GM18519 (cell line): ENCODE results near the gene OR52N1.
A peak's percentile ranks its signal among the peaks of the same experiment; 100 is the strongest.

Experiments used
- ATAC-seq: cut with Tn5 transposase; IDR thresholded peaks from one replicate; pipeline ENCODE4 v1.9.1; 2021; ENCODE audit warnings: mild to moderate bottlenecking, moderate library complexity; ENCODE audit not compliant: unreplicated experiment, low FRiP score

The OR52N1 gene

DNA sequence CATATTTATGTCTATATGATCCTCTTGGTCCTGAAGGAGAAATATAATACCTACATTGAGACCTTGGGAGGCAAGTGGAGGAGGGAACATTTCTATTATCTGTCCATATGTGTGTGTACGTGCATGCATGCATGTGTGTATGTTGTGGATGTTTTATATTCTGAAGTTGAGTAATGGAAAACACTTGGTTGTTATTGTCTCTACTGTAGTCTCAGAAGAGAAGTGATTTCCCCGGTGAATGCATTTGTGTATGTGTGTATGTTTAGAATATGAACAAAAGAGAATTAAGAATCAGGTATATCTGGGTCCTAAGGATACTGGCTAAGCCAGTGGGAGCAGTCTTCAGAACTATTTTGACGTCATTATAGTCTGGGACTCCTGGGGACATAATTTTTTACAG is at the start of gene OR52N1:
OR52N1 (minus strand) TSS at position 101 of the 400 bp plus-strand sequence. CDS start 2,449 bp downstream, outside the sequence.
- ATAC-seq, result no peak

DNA sequence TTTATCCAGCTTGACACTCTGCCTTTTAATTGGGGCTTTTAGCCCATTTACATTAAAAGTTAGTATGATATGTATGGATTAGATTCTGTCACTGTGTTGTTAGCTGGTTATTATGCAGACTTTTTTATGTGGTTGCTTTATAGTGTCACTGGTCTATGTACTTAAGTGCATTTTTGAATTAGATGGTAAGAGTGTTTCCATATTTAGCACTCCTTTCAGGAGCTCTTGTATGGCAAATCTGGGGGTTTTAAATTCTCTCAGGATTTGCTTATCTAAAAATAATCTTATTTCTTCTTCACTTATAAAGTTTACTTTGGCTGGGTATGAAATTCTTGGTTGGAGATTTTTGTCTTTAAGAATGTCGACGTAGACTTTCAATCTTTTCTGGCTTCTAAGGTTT is 46.6 kb upstream of the OR52N1 start:
- no peak for ATAC-seq

DNA sequence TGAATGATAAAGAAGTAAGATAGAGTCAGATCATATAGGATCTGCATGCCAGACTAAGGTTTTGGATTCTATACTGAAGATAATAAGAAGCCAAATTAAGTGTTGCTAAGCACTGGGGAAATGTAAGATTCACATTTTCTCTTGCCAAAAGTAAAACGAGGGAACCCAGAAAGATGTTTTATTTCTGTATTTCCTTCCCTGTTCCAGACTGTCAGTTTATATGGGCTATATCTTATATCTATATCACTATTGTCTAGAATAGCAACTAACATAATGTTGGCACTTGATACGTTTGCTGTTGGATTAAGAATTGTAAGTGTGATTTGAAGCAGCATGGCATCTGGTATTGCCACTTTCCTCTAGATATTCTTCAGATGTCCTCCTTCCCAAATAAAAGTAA is 42.4 kb upstream of the OR52N1 start:
- ATAC-seq, result no peak

DNA sequence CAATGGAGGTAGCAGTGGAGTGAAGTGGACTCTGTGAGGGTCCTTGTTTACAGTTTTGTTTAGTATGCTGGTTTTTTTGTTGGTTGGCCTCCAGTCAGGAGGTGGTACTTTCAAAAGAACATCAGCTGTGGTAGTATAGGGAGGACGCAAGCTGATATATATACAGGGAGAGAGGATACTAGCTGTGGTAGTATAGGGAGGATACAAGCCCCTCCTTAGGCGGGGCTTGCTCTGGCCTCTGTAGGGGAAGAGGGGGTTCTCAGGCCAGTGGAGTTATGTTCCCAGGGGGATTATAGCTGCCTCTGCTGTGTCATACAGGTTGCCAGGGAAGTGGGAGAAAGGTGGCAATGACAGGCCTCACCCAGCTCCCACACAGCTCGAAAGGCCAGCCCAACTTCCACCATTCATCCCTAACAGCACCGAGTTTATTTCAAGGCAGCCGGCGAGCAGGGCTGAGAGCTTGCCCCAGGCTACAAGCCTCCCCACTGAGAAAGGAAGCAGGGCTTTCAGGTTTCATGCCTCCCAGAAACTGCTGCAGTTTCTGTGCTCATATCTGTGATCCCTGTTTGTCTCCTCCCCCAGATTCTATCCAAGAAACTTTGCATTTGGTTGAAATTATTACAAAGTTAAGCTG is 40.2 kb upstream of the OR52N1 start:
- no peak for ATAC-seq

DNA sequence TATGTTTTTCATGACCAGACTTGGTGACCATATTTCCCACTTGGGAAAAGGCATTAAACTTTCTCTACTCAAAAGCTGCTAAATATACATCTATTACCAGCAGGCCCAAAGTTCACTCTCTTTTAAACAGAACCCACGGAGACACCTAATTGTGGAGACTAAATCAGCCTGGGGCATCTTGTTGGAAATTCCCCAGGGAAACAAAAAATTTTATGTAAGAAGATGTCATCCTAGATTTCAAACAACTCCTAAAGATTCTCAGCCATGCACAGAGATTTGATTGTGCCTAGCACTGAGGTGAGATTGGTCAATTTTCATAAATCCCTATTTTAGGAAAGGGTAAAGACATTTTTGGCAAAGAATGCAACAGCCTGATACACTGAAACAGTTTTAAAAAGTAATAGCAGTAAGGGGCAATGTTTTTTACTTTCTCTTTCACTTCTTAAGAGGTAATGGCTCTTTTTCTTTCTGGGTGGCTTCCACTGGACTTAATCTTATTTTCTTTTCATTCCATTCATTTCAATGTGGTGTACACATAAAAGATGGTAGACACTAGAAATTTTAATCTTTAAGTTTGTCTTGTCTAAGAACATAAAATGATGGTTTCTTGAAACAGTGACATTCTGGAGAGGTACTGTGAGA is 27.3 kb upstream of the OR52N1 start:
- ATAC-seq, result peak; percentile 32

DNA sequence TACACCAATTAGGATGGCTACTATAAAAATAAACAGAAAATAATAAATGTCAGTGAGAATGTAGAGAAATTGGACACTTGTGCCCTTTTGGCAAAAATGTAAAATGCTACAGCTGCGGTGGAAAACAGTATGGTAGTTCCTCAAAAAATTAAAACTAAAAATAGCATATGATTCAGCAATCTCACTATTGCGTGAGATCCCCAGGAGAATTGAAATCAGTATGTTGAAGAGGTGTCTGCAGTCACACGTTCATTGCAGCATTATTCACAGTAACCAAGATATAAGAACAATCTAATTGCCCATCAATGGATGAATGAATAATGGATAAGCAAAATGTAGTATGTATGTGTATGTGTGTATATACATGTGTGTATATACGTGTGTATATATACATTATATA is 24.5 kb upstream of the OR52N1 start:
- no peak for ATAC-seq

DNA sequence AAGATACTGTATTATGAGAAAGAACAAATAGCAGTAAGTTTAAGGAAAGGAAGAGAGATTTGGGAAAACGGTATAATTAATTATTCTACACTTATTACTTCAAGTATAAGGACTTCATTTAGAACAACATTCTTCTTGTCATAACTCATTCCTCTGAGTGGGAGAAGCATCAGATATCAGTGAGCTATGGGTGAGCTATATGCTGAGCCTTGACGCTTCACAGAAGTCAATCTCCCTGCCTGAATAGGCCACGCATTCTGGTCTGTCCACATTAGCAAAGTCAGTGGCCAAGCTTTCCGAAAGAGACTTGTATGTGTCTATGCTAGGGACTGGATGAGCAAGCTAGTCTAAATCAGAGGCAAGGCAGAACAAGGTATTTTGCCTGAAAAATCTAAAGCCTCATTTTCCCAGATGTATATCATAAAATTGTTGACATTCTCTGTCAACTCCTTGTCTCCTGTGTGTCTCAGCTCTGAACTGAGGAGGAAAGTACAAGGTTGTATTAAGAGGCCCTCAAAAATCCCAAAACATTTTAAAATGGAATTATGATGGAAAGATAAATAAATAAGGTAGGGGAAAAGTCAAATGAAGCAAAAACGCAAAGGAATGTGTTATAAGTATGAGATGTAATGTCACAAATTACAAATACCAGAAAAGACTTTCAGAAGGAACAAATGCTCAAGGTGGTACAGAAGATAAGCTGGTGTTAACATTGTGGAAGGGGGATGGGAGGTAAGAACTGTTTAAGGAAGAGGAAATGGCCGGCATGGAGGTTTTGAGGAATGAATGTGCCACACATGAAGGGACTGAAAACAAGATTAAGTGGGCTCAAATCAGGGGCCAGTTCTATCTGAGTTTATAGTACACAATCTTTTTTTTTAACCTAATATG is 19.1 kb upstream of the OR52N1 start:
- ATAC-seq, result no peak

DNA sequence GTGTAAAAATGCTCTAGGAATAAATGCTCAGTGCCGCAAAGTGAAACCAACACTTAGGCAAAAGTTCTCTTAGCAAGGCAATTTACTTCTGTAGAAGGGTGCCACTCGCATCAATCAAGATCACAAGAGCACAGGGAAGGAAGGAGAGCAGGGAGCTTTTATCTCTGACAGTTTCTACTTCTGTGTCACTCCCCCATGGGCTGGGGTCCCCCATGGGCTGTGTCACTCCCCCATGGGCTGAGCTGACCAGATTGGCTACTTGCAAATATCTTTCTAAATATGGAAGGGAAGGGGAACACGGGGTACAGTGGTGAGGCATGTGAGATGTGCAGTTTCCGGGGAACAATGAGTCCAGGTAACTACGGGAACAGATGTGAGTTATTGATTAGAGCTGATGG is 18.1 kb upstream of the OR52N1 start:
- ATAC-seq, result no peak

DNA sequence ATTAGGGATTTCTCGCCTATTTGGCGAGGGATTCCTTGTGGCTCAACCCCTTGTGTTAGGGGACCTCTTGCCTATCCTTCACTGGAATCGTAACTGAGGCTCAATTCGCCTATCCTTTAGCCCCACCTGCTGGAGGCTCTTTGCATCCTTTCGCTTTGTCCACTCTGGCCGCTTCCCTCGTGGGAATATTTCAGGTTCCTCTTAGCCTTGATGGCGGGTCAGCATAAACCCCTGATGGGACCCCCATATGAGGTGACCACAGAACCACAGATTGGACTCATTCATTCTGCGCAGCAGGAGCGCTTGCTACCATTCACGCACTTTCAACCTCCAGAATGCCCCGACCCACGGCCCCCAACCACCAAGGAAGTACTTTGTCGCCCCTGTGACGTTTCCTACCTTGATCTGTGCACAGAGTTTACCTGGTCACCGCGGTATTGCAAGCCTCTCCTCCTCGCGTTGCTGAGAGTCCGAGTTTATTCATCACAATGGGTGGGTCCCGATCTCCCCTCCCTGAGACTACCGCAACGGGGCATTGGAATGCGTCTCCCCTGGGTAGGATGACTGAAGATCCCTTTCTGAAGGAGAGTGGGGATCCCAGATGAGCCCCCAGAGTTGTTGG is 17.5 kb upstream of the OR52N1 start, which contains the start of gene OR52N2:
OR52N2 (plus strand) TSS at position 425 of the 622 bp plus-strand sequence. CDS start 11,412 bp downstream, outside the sequence.
- peak; percentile 88 for ATAC-seq

DNA sequence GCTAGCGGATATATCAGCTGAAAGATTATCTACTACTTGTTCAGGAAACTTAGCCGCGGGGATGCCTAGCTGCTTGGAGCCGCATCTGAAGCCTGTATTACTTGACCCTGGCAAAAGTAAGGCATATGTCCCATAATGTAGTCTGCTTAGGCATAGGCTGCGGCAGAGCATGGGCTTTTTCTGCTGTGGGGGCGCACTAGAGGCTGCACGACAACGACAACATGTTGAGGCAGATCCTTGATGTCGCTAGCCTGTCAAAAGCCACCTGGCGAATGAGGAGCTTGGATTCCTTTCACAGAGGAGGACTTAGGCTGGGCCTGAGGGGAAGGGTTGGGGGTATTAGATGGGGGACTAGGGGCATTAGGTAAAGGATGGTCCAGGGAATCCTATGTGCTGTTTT is 16.5 kb upstream of the OR52N1 start:
- ATAC-seq, result no peak

DNA sequence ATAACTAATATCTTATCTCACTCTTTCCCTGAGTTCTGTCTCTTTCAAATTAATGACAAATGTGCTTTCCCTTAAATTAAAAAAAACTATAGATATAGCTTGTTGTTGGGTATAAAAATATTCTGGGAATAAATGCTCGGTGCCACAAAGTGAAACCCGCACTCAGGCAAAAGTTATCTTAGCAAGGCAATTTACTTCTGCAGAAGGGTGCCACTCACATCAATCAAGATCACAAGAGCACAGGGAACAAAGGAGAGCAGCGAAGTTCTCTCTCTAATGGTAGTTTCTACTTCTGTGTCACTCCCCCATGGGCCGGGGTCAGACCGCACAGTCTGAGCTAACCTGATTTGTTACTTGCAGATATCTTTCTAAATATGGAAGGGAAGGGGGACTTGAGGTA is 12.9 kb upstream of the OR52N1 start:
- no peak for ATAC-seq

DNA sequence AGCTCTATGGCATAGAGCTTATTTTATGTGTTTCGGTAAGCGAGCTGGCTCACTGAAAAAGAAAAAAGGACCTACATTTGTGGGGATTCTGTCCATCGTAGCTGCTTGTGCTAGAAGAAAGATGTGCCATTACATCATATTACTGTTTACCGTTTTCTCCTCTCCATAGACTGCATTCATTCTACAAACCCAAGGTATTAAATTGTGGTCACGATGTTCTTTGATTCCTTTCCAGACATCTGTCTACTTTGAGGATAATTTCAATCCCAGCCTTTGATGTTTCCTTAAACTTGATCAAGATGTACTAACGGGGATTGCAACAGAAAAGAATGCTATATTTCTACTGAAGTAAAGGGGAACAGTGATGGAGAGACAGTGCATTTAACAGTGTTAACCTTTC is 5.5 kb upstream of the OR52N1 start:
- no peak for ATAC-seq

DNA sequence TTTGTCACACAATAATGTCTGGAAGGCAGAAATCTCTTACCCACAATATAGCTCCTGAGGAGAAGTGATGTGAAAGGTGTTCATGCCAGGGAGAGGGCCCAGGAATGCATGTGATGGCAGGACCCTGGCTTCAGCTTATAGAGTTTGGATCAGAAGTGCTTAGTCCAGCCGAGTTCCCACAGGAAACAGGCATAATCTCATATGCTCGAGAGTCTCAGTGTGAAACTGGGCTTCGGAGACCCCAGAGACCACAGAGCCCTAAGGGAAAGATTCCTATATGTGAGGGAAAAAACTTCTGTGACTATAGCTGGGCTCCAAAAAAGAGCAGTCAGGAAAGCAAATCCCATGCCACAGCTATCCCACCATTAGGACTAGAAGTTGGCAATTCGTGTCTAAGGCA is 7.8 kb downstream of the OR52N1 start, which contains the start of gene OR52N5:
OR52N5 (minus strand) TSS at position 101 of the 400 bp plus-strand sequence. CDS start 4,721 bp downstream, outside the sequence.
- ATAC-seq, result no peak

DNA sequence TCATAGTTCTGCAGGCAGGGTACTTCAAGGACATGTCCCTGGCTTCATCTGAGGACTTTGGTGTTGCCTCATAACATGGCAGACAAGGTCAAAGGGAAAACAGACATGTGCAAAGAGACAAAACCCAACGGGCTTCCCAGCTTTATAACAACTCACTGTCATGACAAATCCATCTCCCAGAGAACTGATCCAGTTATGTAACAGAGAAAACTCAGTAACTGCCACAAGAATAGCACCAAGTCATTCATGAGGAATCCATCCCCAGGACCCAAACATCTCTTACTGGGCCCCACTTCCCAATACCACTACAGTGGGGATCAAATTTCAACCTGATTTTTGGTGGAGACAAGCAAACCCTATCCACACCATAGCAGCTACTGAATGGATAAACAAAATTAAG is 24.0 kb downstream of the OR52N1 start:
- no peak for ATAC-seq

DNA sequence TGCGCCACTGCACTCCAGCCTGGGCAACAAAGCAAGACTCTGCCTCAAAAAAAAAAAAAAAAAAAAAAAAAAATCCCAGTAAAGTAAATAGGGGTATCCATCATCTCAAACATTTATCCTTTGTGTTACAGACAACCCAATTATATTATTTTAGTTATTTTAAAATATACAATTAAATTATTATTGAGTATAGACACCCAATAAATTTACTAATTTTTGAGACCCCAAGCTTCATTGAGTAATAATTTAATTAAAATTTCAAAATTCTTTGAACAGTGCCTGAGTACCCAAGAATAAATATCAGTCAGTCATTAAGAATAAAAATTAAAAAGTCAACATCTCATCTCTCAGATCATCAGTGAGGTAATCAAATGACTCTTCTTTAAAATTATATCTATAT is 37.1 kb downstream of the OR52N1 start, which contains the start of gene OR52N4:
OR52N4 (plus strand) TSS at position 301 of the 400 bp plus-strand sequence. CDS start 498 bp downstream, outside the sequence.
- ATAC-seq, result no peak

DNA sequence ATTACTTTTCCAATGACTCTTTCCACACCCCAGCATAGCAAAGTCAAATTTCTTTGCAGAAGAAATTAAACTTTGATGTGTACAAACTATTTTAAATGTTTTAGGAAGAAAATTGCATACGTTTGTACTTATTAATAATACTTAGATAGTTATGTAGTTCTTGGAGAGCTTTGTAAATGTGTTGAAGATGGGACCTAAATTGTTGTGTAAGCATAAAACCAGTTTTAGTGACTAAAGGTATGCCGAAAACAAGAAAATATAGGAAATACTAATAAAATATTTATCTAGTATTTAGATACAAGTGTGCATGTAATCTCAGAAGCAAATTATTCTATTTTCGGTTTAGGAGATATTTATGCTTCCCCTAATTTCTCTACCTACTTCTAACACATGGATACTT is 41.2 kb downstream of the OR52N1 start:
- ATAC-seq, result no peak

DNA sequence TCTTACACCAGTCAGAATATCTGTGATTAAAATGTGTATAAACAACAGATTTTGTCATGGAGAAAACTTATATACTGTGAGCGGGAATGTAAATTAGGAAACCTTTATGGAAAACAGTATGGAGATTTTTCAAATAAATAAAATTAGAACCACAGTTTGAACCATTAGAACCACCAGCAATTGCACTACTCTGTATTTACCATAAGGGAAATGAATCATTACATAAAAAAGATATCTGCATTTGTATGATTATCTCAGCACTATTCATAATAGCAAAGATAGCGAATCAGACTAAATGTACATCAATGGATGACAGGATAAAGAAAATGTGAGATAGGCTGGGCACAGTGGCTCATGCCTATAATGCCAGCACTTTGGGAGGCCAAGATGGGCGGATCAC is 44.5 kb downstream of the OR52N1 start:
- ATAC-seq, result no peak

DNA sequence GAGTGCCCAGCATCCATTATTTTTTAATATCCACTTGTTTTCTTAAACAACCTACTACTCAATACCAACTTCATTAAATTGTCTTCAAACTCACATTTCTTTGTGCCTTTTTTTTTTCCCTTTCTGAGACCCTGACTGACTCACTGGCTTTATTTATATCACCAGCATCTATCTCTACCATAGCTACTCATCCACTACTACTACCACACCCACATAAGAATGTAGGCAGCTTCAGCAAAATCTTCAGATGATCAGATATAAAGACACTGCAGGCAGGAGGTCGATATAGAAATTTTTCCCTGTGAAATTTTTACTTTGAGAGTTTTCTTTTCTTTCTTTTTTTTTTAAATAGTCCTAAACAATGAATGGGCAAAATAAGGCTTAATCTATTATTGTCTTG is 52.6 kb downstream of the OR52N1 start:
- no peak for ATAC-seq

DNA sequence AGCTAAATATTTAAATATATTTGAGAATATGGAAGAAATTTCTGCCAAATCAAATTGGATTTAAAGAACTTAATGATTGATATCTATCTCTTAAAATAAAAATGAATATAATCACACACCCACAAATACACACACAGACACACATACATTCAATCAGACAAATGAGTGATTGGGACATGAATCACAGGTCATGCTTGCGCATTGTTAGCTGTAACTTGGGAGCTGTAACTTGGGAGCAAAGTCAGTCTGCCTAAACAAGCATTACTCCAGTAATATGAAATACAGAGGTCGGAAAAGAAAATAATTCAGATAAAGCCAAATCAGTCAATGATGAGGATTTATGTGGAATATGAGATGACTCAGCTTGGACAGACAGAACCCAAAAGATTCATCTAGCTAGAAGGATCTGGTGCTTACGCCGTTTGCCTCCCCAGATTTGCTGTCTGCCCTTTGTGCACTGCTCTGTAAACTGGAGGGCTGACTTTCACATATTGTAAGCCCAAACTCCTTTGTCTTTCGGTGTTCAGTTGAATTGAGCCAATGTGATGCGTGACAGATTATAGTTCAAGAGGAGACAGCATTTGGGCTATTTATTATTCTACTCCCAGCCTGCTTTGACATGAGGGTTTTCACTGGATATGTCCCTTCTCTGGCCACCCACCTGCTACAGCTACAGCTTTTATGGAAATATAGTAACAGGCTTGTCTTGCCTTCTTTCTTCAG is 53.2 kb downstream of the OR52N1 start:
- no peak for ATAC-seq

DNA sequence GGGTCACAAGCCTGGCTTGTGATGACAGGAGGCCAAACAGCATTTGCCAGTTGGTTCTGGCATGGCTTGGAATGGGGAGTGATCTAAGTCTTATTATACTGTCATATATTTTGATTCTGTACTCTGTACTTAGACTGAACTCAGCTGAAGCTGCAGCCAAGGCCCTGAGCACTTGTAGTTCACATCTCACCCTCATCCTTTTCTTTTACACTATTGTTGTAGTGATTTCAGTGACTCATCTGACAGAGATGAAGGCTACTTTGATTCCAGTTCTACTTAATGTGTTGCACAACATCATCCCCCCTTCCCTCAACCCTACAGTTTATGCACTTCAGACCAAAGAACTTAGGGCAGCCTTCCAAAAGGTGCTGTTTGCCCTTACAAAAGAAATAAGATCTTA is 54.0 kb downstream of the OR52N1 start:
- ATAC-seq, result no peak
